Ecto neural progenitor cell (in vitro differentiated cells): ENCODE results near the gene NEK3.
"Not testable (repeated sequence)": the region's sequence is repeated elsewhere in the genome, so short reads cannot be mapped to it uniquely, and the experiment has no call there.

ENCODE experiments used
- DNase-seq: peaks from one replicate; pipeline ENCODE4 v3.0.0-alpha.2; 2018; ENCODE audit warnings: low spot score

The NEK3 gene

DNA sequence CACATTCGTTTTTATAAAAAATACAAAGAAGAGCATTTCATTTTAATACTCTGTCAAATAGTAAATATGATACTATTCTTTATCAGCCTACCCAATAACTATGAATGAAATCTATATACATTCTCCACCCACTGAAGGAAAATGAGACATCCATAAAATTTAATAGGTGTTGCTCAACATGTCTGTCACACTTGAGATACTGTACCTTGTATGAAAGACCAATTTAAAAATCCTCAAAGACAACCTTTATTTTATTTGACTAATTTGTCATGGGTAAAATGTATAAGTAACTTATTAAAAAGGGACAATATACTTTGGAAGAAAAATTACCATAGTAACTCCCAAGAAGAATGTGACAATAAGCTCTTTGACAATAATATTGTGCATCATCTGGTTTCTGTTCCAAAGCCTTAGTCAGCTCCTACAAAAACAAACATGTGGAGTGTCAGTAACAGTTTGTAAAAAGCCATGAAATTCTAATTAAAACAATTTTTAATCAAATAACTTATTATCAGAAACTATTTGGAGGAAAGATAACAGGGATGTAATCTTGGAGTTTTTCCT, 11.5 kb upstream of the NEK3 start:
- DNase-seq = not testable (repeated sequence)

DNA sequence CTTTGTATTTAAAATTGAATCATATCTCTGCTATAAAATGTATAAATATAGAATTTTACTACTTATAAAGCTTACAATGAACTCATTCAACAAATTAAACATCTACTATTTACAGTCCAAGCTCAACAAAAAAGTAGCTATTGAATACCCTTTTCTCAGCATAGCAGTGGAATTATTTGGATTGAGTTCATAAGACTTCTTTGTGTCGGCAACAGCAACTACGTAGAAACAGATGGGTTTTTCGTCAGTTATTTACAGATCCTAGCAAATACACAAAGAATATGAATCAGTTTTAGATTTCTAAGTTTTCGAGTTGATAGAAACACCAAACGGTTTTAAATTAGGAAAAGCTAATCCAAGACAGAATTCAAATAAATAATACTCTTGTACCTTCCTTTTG, 10.4 kb upstream of the NEK3 start:
- DNase-seq = no peak

DNA sequence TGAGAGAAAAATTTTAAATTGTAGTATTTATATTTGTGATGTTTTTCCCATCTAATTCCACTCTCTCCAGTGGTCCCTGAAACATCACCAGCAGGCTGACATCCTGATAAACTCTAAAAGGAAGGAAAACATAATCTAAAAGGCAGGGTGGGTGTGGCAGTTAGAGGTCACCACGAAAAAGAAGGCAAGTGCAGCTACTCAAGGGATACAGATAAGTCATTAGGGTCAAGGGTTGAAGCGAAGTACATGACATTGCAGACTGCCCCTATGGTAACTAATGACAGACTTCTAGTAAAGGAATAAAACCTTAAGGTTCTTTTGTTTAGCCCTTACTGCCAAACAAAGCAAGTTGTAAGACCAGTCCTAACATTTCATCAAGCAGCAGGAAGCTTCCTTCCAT, 6.0 kb upstream of the NEK3 start:
- DNase-seq = no peak

DNA sequence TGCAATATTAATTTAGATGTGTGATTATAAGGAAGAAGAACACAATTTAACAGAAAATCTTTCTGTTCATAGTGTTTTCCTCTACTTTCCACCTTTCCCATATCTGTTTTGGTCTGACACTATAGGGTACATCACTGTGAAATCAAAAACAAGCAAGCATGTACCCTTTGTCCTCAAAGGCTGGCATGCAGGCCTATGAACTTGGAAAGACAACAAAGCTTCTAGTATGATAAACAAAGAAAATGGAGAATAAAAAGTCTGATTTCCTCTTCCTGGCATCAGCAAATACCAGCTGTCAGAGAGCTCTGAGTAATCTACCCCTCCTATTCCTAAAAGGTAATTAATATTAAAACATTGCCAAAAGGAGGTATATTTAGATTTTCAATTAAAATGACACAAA, 5.6 kb upstream of the NEK3 start:
- no peak for DNase-seq

DNA sequence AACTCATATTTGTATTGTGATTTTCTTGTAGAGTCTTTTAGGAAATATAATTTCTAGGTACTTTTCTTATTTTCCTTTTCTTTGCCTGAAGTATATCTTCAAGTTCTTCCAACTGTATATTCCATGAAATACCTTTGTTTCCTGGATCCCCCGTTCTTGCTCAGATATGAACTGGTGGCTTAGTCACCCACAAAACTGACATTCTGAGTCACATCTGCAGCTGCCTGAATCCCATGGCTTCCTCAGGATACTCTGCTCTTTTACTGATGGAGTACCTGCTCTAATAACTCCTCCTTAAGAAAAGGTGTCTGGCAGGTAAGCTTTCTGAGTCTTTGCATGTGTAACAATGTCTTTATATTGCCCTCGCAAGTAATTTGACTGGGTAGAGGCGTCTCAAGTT, 4.5 kb upstream of the NEK3 start:
- DNase-seq = not testable (repeated sequence)

DNA sequence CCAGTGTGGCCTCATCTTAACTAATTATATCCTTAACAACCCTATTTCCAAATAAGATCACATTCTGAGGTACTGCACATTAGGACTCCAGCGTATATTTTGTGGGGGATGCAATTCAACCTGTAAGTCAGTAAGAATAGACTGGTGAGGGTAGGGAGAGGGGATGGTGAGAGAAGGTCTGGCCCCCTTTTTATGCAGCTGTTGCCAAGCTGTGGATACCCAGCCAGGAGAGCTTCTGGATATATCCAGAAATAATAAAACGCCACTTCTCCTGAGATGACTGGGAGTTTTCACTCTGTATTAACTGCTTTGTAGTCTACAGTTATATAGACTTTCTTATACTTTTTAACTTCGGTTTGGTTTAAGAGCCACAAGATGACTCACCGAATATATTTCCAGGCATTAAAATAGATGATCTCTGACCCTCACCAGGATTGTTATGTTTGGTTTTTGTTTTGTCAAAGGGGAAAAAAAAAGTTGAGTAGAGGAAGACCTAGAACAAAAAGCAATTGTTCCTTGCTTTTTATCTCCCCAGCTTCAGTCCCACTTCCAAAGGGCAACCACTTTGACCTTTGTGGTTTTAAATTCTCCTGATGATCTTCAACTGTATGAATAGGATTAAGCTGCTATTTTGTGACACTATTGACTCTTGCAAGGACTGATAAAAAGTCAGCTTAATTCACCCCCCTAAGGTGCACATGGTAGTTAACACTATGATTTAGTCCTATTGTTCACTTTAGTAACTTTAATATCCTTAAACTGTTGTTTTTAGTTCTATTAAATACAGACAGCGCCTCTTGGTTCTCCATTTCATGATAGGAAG, 3.1 kb upstream of the NEK3 start:
- no peak for DNase-seq

DNA sequence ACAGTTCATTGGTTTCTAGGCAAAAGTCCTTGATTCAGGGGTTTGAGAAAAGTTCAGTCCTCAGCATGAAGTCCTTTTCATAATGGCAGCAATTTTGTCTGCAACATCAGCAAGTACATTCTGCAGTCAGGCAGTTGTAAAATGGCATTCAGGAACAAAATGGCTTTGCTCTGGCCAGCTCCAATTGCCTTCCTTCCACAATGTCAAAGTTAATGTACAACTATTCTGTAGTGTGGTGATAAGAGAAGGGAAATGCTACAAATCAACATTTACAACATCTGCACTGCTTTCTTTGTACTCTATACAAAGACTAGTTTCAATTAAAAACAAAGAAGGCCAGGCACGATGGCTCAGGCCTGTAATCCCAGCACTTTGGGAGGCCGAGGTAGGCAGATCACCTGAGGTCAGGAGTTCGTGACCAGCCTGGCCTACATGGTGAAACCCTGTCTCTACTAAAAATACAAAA, 1.8 kb upstream of the NEK3 start:
- no peak for DNase-seq

DNA sequence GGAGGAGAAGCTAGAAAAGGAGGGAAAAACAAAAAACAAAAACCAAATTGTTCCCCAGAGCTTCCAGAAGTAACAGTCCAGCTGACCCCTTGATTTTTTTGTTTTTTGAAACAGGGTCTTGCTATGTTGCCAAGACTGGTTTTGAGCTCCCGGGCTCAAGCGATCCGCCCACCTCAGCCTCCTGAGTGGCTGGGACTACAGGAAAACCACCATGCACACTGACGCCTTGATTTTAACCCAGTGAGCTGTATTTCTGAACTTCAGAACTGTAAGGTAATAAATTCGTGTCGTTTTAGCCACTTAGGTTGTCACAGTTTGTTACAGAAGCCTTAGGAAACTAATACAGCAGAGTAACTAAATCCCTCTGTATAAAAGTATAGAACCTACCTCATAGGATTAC, 1.1 kb upstream of the NEK3 start:
- DNase-seq = no peak

DNA sequence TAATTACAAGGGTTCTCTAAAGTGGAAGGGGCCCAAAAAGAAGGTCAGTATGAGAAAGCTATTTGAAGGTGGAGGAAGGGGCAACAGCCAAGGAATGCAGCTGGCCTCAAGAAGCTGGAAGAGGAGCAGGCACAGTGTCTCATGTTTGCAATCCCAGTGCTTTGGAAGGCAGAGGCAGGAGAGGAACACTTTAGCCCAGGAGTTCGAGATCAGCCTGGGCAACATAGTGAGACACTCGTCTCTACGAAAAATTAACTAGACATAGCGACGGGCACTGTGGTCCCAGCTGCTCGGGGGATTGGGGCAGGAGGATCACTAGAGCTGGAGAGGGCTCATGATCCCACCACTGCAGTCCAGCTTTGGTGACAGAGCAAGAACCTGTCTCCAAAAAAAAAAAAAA, 656 bp upstream of the NEK3 start:
- DNase-seq = no peak

DNA sequence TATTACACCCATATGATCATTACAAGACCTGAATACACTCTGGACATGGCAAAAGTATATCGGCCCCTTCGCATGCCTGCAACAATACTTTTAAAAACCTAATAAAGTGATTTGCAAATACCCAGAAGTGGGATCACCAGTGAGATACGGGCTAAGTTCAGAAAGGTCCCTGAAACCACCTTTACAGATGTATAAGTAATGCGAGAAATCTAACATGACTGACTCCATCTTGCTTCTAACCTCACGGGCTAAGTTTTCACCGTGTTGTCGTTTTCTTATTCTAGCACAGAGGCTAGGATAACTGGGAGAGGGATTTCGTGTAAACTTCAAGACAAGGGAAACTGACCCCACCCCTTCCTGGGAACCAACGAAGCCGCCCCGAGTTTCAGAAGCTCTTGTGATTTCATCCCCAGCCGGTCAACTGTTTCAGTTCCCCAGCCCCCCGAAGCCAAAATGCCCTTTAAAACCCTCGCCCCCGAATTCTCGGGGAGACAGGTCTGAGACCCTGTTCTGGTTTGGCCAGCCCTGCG, 703 bp downstream of the NEK3 start:
- DNase-seq = no peak

DNA sequence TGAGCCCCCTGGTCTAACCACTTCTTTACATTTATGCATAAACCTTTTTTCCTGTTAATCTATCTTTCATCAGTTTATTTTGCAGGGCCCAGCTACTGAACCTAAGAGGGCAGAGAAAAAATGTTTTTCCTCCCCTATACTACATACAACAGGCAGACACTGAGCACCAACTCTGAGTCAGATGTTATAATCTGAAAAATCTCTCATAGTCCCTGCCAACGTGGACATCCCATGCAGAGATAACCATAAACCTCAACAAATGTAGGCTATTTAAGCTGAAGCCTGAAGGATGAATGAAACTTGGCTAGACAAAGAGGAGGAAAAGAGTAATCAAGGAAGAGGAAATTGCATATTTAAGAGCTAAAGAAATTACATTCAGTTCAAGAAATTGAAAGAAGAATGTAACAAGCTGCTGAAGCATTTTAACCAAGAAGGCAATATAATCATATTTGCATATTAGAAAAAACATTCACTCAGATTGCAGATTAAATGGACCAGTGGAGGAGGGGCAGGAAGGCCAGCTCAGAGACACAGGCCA, 2.6 kb downstream of the NEK3 start:
- DNase-seq = no peak

DNA sequence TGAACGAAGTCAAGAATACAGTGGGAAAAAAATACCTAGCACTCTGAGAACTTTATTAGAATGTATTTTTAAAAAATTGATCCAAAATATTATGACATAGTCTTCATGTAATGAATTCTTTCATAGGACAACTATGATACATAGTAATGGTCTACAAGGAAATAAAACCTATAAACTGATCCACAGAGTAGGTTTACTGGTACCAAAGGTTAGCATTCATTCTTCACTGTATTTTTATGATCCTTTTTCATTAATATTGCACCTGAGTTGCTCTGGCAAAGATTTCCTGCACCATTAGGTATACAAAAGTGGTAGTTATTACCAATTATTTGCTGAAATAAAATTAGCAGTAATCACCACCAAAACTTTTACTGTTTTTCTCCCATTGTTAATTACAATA, 4.2 kb downstream of the NEK3 start:
- no peak for DNase-seq

DNA sequence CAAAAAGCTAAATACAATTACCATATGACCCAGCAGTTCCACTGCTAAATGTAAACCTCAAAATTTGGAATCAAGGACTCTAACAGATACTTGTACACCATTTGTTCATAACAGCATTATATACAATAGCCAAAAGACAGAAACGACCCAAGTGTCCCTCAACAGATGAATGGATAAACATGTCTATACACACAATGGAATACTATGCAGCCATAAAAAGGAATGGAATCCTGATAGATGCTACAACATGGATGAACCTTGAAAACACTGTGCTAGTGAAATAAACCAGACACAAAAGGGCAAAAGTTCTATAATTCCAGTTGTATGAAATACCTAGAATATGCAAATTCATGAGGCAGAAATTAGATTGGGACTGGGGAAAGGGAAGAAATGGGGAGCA, 12.2 kb downstream of the NEK3 start:
- DNase-seq = no peak

DNA sequence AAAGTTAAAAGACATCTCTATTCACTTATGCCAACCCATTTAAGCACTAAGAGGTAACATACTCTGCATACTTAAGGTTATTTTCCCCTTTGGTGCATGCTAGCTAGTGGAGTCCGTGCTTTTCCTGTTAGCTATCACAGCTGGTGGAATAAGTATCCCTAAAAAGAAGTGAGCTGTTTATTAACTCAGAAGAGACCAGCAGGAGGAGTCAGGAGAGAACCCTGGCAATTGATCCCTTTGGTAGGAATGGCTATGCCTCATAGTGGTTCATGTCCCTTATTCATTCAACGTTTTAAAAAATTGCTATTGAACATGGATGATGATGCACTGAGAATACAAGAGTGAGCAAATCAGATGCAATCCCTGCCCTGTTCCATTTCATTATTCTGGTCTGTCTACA, 18.1 kb downstream of the NEK3 start:
- DNase-seq = no peak

DNA sequence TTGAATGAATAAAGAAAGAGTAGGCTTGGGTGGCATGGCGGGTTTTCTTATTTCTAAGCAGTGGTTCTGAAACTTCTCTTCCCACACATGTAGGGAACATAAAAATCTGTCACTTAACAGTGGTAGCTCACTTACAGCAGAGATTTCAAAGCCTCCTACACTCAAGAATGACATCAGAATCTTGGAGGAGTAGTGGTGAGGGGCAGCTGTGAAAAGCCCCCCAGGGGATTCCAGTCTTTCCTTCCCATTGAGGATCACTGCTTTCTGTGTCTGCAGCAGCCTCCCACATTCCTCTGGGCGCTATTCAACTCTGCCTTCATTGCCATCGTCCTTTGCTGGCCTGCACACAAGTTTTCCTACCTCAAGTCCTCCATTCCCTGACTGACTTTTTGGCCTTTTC, 21.9 kb downstream of the NEK3 start:
- DNase-seq = no peak

DNA sequence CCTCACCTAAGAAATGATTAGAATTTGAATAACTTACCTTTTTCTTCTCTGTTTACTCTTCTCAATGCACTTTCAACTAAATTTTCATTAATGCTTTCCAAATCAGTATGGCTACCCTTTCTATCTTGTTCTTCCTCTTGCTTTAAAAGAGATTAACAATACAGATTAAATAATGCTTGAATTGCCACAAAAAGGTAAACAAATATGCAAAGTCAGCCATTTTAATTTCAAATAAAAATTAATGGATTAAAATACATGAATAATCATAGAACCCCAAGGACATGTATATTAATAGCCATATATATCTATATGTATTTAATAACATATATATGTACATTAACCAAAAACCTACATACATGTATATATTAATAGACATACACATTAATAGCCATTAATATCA, 22.6 kb downstream of the NEK3 start:
- DNase-seq = no peak

DNA sequence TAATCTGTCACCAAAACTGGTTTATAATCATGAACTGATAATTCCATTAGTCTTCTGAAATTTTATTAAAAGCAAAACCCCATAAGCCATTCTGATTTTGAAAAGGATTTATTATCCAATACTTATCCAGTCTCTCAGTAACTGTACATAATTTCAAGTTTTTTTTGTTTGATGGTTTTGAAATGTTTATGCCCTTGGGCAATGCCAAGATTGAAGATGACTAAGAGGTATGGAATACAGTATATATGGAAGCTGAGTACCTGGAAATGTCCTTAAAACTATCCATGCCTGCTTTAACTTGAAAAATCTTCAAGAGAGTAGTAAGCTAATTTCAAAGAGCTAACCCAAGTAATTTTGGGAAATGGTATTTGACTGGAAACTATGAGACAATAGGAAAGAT, 28.8 kb downstream of the NEK3 start:
- no peak for DNase-seq

DNA sequence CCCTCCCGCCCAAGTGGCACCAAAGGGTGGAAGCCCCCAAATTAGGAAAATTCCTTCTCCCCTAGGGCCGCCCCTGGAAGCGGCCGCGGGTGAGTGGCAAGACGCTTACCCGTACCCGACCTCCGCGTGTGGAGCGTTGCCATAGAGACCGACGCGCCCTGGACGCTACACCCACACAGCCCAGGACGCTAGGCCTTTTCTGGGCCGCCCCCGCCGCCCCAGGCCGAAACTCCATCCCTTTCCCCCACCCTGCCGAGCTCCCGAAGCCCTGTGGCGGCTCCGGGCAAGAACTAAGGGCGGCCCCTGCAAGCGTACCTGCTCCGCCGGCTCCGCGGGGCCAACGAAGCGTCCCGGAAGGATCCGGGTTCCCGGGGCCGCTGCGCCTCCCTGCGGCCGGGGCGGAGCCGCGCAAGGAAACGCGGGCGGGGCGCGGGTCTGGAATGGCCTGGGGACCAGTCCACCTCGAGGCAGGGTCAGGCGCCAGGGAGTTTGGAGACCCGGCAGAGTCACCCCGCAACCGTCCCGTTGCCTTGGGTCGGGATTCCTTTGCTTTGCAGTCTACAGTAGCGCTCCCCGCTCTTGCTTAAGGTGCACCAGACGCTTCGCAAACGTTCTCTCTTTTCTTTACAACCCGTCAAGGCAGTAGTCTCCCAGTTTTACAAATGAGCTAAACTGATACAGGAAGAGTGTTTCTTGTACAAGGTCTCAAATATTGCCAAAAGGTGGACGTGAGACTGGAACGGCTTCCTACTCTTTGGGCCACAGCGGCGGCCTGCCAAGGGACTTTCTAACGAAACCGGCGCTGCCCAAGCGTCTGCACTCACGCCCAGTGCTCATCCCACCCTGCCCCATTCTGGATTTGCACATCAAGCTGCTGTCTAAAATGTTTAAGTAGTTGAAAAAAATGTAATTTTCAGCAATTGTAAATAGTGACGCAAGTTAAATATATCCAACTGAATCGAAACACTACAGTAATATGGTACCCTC, 30.4 kb downstream of the NEK3 start, which contains the start of gene NEK5:
TSS of gene NEK5 (minus strand) at position 360 of the 987 bp plus-strand sequence. CDS start 1,591 bp downstream, outside the sequence.
- peak; percentile 93 for DNase-seq

DNA sequence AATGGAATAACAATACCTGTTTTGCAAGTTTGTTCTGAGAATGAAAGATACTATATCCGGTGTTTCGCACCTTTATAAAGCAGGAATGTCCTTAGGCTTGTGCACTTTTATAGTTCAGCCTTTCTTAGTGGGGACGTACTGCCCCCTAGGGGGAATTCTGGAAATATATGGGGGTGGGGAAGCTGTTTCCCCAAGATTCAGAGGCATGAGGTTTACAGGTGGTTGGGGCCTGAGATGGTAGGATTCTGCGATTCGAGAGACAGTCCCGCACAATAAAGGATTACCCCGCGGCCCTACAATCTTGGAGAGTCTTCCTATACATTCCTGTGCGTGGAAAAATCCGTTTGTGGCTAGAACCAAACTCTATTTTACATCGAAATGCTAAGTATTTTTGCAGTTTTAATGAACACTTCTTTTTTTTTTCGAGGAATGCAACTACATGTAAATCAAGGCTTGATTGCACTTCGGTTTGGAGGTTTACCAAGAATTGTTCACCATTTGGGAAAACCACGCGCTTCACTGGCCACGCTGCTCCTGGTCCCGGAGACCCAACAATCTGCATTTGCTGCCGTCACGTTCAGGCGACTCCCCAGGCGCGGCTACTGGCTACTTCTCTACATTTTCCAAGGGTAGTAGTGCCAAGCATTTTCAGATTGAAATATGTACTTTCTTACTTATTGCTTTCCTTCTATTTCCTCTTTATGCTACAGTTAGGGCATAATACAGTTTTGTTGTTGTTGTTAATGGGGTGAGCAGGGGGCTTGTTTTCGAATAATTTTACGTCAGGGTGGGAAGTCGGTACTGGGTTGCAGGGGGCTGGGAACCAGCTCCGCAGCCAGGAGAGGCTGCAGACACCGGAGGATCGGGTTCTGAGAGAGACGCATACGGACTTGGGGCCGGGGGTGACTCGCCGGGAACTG, 31.4 kb downstream of the NEK3 start:
- peak; percentile 68 for DNase-seq

DNA sequence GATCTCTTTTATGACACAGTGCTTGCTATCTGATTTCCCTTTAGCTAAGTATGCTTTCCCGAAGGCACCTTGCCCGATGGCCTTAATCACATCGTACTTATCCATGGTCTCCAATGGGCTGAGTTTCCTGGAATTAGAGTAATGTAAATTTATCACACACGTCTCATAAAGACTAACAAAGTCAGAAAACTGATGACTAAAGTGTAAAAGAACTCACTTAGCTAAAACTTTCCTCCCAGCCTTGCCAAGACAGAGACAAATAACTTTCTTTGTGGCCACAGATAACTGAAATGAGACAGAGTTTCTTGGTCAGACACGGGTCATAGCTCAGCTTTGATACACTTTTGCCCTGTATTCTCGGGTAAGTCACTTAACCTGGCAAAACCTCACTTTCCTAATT, 32.0 kb downstream of the NEK3 start:
- no peak for DNase-seq

DNA sequence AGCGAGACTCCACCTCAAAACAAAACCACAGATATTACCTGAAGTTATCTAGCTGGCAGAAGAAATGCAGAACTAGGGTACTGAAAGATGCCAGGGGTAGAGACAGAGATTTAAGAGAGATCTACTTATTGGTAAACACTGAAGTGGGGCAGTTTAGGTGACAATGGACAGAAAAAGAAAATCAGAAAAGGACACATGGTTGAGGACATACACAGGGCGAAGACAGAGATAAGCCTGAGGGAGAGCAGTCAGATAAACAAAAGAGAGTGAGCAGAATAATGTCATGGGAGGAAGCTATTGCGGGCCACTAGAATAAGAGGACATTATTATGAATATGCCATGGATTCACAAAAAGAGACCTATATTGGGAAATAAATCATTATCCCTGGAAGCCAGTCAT, 33.9 kb downstream of the NEK3 start:
- no peak for DNase-seq
